Glomerular endothelial cell (primary cell): ENCODE results near the gene CHD6. TPM values are rescaled to one million over a fixed set of nuclear protein-coding genes. Genes with fewer than 3 reads are reported as not detected.

Experiments used
- DNase-seq: peaks from one replicate; pipeline ENCODE4 v3.0.0-alpha.2; 2011; ENCODE audit warnings: low read depth, low spot score; ENCODE audit errors: extremely low read depth
- total RNA-seq: library from RNA; depleted of rRNA; stranded (reverse); fragments of >200 nt; gene quantifications from 2 replicates; pipeline ENCODE4 v1.2.3, GENCODE V29; 2015

The CHD6 gene
- total RNA-seq, 1 donor from 2014 or later: 25.5 TPM

DNA sequence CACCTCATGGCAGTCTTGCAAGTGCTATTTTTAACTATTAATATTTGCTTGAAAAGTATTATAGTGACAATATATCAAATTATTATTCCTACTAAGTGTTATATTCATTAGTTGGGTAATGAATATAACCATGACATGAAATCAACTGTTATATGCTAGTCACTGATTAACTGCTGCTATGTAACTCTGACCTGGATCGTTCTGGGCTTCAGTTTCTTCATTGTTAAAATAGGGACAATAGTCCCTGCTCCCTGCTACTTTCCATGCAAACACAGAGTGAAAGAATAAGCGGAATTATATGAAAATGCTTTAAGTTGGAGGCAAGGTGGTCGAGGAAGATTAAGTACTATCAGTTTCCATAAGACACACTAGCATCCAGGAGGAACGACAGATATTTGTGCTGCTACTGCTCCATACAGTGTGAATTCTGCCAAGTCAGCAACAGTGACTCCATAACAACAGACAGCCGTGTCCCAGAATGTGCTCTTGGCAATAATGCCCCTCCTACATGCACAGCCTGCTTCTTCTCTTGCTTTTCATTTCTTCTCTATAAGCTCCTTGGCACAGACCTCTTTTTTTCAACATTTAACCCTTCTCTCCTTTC, 107.2 kb downstream of the CHD6 start:
- DNase-seq: no peak

DNA sequence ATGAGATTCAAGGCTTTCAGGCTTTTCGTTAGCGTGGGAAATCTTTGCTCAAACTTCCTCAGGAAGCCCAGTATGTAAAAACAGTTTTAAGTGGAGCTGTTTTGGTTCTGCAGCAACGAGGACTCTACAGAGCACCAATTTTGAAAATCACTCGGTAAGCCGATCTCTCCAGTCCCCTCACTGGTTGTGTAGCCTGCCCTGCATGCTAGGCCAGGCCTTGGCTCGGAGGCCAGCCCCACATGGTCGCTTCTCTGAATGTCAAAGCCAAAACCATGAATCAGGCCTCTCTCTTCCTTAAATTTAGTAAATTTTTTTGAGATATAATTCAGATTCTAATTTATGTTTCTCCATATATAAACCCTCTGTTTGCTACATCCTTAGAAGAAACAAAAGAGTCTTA, 108.0 kb downstream of the CHD6 start:
- no peak for DNase-seq

GRCh38 chr20:41509316-41510200, 108.6 kb downstream of the CHD6 start:
- DNase-seq: no peak

DNA sequence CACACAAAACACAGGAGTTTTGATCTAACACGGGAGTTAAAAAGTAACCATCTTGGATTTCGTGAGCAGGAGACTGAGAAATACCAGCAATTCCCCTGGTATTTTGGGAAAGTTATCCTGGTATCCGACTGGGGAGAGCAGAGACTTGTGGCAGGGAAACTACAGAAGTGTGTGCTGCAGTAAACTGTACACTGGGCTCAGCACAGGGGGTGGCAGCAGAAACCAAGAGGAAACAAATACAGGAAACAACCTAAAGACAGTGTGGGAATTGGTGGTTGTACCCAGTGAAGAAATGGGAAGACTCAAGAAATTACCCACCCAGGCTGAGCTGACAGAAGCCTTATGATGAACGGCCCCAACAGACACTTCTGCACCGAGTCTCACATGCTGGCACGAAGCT, 109.8 kb downstream of the CHD6 start:
- no peak for DNase-seq

DNA sequence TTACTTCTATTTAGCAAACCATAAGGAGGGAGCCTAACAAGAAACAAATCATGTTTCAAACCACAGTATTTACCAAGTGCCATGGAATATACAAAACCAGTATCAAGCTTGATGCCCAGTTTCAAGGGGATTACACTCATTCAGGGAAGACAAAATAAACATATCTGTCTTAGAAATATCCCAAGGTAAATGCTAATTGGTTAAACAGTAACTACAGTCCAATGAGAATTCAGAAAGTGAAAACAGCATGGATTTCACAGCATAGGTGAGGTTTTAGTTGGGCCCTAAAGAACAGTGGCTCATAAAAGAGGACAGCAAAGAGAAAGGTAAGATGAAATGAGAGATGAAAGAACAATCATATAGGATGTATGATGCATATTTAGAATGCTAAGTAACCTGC, 110.3 kb downstream of the CHD6 start:
- DNase-seq: no peak

GRCh38 chr20:41507436-41507835, 110.7 kb downstream of the CHD6 start:
- DNase-seq: no peak

DNA sequence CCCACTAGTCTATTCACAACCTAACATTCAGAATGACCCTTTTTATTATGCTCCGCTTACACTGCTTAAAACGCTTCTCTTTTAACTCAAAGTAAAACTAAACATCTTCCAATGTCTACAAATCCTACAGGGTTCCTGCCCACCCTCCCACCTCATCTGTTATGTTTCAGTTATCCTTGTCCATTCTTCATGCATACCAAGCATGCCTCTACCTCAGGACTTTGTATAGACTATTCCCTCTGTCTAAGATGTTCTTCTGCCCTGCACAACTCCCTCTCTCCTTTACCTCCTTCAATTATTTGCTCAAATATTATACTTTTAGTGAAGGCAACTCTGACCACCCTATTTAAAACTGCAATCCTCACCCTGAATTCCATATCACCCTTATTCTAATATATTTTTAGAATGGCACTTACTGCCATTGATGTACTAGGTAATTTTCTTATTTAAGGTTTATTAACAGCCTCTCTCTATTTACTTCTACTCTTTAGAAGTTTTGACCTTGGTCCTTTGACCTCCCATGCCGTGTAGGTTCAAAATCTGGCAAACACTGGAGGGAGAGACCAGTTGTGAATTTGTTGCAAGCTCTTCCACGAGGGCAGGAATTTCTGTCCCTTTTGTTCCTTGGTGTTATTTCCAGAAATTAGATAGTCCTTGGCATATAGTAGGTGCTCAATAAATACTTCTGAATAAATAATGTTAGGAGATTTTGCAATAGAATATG, 111.8 kb downstream of the CHD6 start:
- DNase-seq: no peak

DNA sequence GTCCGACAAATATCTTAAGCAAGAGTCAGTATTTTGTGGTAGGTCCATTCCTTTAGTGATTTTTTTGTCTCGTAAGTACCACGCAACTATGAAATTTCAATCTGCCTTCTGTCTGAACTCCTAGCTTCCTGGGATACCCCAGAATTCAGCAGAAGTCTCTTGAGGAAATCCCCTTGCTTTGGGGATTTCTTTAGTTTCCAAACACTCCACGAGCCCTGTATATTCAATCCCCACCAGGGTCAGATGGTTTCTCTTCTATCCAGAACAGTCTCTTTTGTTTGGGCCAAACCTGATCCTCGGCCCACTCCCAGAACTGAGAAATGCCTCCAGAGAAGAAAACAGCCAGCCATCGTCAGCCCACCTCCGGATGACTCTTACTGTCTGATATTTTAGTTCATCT, 113.0 kb downstream of the CHD6 start:
- DNase-seq: no peak

- DNase-seq: no peak
Measured at GRCh38 chr20:41501376-41501775, 116.8 kb downstream of the CHD6 start.

GRCh38 chr20:41499961-41500725, 118.0 kb downstream of the CHD6 start:
- DNase-seq: no peak

- DNase-seq: no peak
Measured at GRCh38 chr20:41499064-41499463, 119.1 kb downstream of the CHD6 start.

DNA sequence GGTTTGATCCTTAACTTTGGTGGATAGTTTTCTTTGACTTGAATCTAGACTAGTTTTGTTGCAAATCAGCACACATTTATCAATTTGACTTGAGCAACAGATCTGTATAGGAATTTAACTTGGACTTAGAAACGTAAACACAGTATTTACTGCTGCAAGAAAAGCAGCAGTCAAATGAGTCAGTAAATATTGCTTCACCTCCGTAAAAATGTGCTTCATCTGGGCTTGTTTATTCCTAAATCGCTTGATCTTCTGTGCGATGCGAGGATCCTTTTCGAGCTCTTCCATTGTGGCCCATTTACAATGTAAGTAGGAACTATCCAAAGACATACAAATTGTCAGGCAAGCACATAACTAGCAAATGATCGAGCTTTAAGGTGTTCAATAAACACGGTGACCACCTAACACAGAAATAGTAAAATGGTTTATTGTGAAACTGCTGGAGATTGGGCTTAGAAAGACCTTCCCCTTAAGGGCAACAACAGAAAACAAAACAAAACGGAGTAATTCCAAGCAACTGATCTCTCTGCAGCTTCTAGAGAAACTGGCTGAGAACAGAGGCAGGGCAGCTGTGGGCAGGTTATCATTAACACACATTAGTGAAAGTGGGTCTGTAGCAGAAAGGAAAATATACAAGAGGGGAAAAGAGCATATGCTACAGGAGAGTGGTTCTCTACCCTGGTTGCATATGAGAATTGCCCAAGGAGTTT, 120.8 kb downstream of the CHD6 start:
- no peak for DNase-seq

DNA sequence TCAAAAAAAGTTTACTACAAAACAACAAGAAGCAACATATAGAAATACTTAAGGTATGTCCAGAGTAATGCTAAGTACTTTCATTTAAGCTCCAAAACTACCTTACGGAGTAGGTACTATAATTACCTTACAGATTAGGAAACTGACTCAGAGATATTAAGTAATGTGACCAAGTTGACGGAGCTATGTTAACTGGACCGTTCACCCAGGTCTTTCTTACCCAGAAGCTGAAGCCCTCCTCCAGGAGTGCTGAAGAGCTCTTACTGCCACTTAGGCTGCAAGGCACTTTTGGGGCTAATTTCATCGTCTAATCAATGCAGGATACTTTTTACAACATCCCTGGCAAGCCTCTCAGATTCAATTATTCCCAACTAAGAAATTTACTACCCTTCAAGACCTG, 123.7 kb downstream of the CHD6 start:
- no peak for DNase-seq

DNA sequence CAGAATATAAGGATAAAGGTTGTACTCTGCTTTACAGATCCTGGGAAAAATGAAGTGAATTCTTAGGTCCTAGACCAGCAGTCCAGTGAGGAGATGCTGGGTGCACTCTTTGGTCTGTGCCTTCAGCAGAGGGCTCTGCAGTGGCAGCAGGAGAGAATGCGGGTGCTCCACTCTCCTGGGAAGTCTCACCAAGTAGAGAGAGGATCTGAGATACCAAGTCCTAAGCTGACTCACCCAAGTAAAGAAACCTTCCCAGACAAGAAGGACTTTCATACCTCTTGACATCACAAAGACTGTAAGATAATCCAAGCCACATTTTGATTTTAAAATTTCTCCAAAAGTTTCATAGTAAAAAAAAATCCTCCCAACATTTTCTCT, 134.6 kb downstream of the CHD6 start:
- DNase-seq: no peak

- DNase-seq: no peak
Measured at GRCh38 chr20:41482647-41483552, 135.3 kb downstream of the CHD6 start.

DNA sequence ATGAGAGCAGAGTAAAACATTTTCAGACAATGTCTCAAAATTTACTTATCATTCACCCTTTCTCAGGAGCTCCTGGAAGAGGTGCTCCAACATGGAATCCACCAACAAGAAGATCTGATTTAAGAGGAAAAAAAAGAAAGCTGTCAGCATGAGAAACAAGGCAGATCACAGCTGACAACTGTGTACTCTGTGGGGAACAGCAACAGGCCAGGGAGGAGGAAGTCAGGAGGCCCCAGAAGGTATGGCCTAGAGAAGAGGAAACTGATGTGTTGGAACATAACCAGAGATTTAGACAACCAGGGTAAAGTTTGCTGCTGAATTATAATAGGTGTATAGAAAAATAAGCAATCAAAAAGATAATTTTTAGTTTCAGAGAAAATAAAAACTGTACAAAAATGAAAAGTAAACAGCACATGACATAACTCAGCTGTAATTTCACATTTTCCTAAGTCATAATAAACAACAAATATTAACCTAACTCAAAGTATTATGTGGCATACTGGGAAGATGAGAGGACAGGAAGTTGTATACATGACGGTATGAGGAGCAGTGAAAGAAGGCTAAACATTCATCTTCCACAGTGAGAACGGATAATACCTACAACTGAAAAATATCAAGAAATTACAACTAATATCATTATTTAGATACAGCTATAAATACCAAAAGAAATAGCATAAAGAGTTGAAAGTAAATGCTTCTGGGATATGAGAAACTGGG, 138.0 kb downstream of the CHD6 start:
- DNase-seq: no peak

DNA sequence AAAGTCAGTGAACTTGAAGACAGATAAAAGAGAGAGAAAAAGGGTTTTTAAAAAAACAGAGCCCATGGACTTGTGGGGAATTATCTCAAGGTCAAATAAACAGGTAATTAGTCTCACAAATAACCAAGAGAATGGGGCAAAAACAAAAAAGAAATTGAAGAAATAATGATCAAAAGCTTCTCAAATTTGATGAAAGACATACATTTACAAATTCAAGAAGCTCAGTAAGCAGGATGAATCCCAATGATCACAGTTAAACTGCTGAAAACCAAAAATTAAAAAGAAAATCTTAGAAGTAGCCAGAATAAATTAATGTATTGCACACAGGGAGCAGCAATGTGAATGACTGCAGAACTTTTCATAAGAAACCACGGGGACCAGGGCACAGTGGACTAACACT, 139.1 kb downstream of the CHD6 start:
- no peak for DNase-seq

DNA sequence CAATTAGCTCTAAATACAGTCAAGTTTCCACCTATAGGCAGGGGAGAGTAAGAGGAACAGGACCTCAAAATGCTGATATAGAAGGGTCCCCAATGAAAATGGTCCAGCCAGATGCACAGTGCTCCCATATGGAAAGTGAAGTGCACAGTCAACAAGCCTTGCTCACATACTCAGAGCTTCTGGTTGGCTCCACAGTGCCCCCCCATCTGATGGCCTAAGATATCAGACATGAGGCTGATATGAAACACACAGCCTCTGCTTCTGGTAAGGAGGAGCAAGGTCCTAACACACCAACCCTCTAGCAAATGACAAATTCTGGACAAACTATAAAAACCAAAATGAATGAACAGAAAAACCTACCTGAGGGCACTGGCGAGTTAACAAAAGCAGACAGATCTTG, 140.2 kb downstream of the CHD6 start:
- no peak for DNase-seq

- no peak for DNase-seq
Measured at GRCh38 chr20:41476446-41476845, 141.7 kb downstream of the CHD6 start.
